SJCRH30 (cell line): ENCODE measurements around the gene DDX52. TPM values are rescaled to one million over a fixed set of nuclear protein-coding genes. Genes with fewer than 3 reads are reported as not detected.
A peak's percentile ranks its signal among the peaks of the same experiment; 100 is the strongest.

ENCODE experiments used
- DNase-seq, 2 experiments: peaks; one replicate each; pipeline ENCODE4 v3.0.0-alpha.2; 2015 to 2020
- H3K27ac ChIP-seq: fragments of 250-450 bp; sonication (Bioruptor Pico); 2 replicates; pipeline ENCODE4 v1.5.1; 2020; ENCODE audit warnings: mild to moderate bottlenecking, moderate library complexity
- H3K27me3 ChIP-seq: fragments of 250-450 bp; sonication (Bioruptor Pico); 2 replicates; pipeline ENCODE4 v1.5.1; 2020; ENCODE audit warnings: mild to moderate bottlenecking, moderate library complexity
- H3K36me3 ChIP-seq: fragments of 250-450 bp; sonication (Bioruptor Pico); 2 replicates; pipeline ENCODE4 v1.5.1; 2020; ENCODE audit warnings: mild to moderate bottlenecking, moderate library complexity
- H3K4me1 ChIP-seq: fragments of 250-450 bp; sonication (Bioruptor Pico); 2 replicates; pipeline ENCODE4 v1.5.1; 2020; ENCODE audit warnings: mild to moderate bottlenecking, moderate library complexity
- H3K4me3 ChIP-seq: fragments of 250-450 bp; sonication (Bioruptor Pico); 2 replicates; pipeline ENCODE4 v1.5.1; 2020; ENCODE audit warnings: mild to moderate bottlenecking, moderate library complexity
- H3K9me3 ChIP-seq: fragments of 250-450 bp; sonication (Bioruptor Pico); replicated peaks from 2 replicates; pipeline ENCODE4 v1.5.1; 2020; ENCODE audit warnings: mild to moderate bottlenecking, moderate library complexity
- total RNA-seq: library from RNA; depleted of rRNA; stranded (reverse); fragments of >200 nt; shearing (Covaris generic); gene quantifications from 2 replicates; pipeline ENCODE4 v1.2.3, GENCODE V29; 2014; rRNA removed

DDX52 gene
- total RNA-seq, 1 experiment from 2014 or later = 32.1 TPM

GRCh38 chr17:37571674-37572073 lies 71.6 kb downstream of the DDX52 start:
- DNase-seq = no peak
- no peaks in the 10 kb centered on the region for H3K27me3 ChIP-seq
- peaks cover 8% of the 10 kb centered on the region for H3K9me3 ChIP-seq
- H3K27ac ChIP-seq = no peak overlapping the region
- H3K4me1 ChIP-seq = no peaks in the 10 kb centered on the region
- H3K4me3 ChIP-seq = no peak overlapping the region
- peaks cover 35% of the 10 kb centered on the region for H3K36me3 ChIP-seq

- H3K4me1 ChIP-seq = no peaks in the 10 kb centered on the region
- H3K27me3 ChIP-seq = no peaks in the 10 kb centered on the region
- no peak overlapping the region for H3K4me3 ChIP-seq
- H3K9me3 ChIP-seq = peaks cover 8% of the 10 kb centered on the region
- peak; percentile 71 to 75 for DNase-seq
- H3K27ac ChIP-seq = no peak overlapping the region
- H3K36me3 ChIP-seq = peaks cover 37% of the 10 kb centered on the region
Observed at GRCh38 chr17:37570527-37571093, 72.6 kb downstream of the DDX52 start.

DNA sequence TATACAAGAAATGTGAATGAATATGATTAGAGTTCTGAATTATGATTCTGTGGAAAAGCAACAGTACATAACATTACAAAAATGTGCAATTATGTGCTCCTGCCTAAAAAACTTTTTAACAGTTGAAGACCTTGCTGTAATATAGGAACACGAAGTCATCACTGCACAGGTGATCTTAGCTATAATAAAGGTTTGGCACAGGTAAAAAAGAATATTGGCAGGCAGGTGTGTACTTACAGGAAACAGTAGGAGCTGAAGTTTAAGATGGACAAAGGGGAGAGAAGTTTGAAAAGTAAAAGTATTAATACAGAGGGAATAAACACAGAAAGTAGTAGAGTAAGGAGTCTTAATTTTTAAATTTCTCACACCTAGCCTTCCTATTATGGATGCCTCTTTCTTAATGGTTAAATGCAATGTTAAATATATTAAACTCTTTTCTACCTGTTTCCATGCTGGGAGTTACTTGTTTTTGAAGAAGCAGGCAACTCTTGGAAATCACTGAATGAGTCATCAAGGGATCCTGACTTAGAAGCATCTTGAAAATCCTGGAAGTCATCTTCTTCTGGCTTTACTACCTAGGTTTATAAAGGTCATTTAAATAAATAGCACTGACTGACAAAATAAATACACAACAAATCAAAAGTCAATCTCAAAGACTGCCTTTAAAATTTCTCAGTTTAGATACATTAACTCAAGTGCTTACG lies 74.7 kb downstream of the DDX52 start:
- DNase-seq = no peak
- H3K4me1 ChIP-seq = no peaks in the 10 kb centered on the region
- H3K4me3 ChIP-seq = no peak overlapping the region
- H3K9me3 ChIP-seq = no peaks in the 10 kb centered on the region
- no peak overlapping the region for H3K27ac ChIP-seq
- H3K36me3 ChIP-seq = peaks cover 35% of the 10 kb centered on the region
- no peaks in the 10 kb centered on the region for H3K27me3 ChIP-seq

DNA sequence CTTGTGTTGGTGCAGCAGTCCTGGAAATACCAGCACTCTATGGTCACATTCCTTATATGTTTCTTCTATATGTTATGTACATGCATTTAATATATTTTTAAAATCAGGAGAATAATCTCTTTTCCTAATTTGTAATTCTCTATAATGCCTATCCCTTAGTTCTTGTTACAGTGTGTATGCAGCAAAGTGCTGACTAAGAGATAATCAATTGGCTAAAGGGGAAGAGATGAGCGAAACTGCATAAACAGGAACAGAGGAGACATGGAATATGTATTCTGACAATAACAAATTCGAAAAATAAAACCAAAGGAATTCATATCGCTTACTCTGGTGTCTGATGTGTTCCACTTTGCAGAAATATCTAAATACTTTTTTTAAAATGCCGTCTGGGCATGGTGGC lies 75.7 kb downstream of the DDX52 start:
- no peak overlapping the region for H3K4me3 ChIP-seq
- H3K9me3 ChIP-seq = no peaks in the 10 kb centered on the region
- no peak overlapping the region for H3K27ac ChIP-seq
- no peaks in the 10 kb centered on the region for H3K4me1 ChIP-seq
- peaks cover 35% of the 10 kb centered on the region for H3K36me3 ChIP-seq
- no peak for DNase-seq
- H3K27me3 ChIP-seq = no peaks in the 10 kb centered on the region

DNA sequence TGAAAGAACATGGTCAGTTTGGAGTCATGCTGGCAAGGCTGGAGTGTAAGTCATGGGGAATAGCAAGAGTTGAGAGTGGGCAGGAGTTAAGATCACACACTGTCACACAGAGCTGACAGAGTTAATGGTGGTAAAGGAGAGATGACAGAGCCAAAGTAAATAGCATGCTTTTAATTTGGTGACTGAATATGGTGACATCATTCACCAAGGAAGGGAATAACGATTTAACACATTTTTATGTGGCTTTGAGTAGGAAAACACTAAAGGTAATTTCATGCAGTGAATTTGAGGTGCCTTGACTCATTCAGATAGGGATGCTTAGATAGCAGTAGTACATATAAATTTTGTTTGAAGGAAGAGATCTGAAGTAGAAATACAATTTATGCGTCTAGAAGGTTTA lies 76.1 kb downstream of the DDX52 start:
- H3K4me3 ChIP-seq = no peak overlapping the region
- no peaks in the 10 kb centered on the region for H3K9me3 ChIP-seq
- H3K27me3 ChIP-seq = no peaks in the 10 kb centered on the region
- no peaks in the 10 kb centered on the region; the same call in 1 of the 2 replicates for H3K4me1 ChIP-seq
- no peak overlapping the region for H3K27ac ChIP-seq
- H3K36me3 ChIP-seq = peaks cover 35% of the 10 kb centered on the region
- DNase-seq = no peak

GRCh38 chr17:37564252-37564651 lies 79.0 kb downstream of the DDX52 start:
- no peak overlapping the region for H3K4me3 ChIP-seq
- H3K27me3 ChIP-seq = no peaks in the 10 kb centered on the region
- H3K36me3 ChIP-seq = peaks cover 39% of the 10 kb centered on the region
- H3K4me1 ChIP-seq = no peaks in the 10 kb centered on the region; the same call in 1 of the 2 replicates
- no peaks in the 10 kb centered on the region for H3K9me3 ChIP-seq
- H3K27ac ChIP-seq = no peak overlapping the region
- DNase-seq = no peak

DNA sequence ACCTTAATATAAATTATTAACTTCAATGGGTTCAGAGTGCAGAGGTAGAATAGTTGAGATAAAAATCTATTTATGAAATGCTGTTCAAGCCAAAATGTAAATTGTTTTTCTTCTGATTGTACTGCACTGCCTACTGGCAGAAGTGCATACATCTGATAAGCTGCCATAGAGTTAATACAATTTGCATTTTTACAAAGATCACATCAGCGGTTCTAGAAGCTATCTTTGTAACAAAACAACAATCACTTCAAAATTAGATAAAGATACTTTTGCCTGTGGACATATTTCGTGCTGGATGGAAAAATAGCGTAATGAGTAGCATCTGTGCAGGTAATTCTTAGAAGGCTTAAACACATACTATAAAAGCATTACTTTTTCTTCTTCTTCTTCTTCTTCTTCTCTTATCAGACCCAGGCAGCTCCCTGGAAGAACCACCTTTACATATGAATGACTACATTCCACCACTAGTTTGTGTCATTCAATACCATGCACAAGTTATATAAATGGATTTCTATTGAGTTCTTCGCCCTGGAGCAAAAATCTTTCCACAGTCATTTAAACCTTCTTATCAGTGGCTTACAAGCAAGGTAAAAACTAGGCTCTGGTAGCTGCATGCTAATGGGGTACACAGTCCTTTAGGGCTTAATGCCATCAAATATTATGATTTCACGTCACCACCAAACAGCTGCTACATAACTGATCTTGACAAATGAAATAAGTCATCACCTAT lies 81.1 kb downstream of the DDX52 start:
- no peaks in the 10 kb centered on the region for H3K27me3 ChIP-seq

More for the DNA sequence above, 81.1 kb downstream of the DDX52 start:
- peaks cover 26% of the 10 kb centered on the region for H3K36me3 ChIP-seq
- H3K27ac ChIP-seq = no peak overlapping the region
- DNase-seq = peak; percentile 12 to 52
- no peaks in the 10 kb centered on the region; the same call in 1 of the 2 replicates for H3K4me1 ChIP-seq
- no peaks in the 10 kb centered on the region for H3K9me3 ChIP-seq
- H3K4me3 ChIP-seq = no peak overlapping the region

Other genes starting within 250 kb of the DDX52 start
- gene ACACA, start 236.6 kb downstream of the DDX52 start, total RNA-seq = 73.2 and 74.0 TPM in 2 replicates
- 24.9 and 32.1 TPM in 2 replicates for gene TADA2A, start 236.6 kb downstream of the DDX52 start, total RNA-seq
- 24.4 and 24.6 TPM in 2 replicates for gene DUSP14, start 153.6 kb downstream of the DDX52 start, total RNA-seq
- gene SYNRG, start 34.0 kb downstream of the DDX52 start, total RNA-seq = 14.8 and 16.5 TPM in 2 replicates
- gene HNF1B, start 101.6 kb upstream of the DDX52 start, total RNA-seq = not detected in 2 replicates